ENCODE data around the gene ATP8A2. TPM values are rescaled to one million over a fixed set of nuclear protein-coding genes. Genes with fewer than 3 reads are reported as not detected.
"Not testable (repeated sequence)": the region's sequence is repeated elsewhere in the genome, so short reads cannot be mapped to it uniquely, and the experiment has no call there.

Gene ATP8A2
- total RNA-seq, 2 donors from 2014 or later, result 0.10 to 0.64 TPM

- DNase-seq, result no peak
- no peaks in the 10 kb centered on the region for H3K9me3 ChIP-seq
- H3K36me3 ChIP-seq, result no peaks in the 10 kb centered on the region
- H3K27me3 ChIP-seq, result no peaks in the 10 kb centered on the region
- no peak for TF ChIP-seq CTCF (IDR thresholded peaks at IDR 0.05)
- no peaks in the 10 kb centered on the region for H3K4me1 ChIP-seq
- H3K27ac ChIP-seq, result no peak overlapping the region
- intact Hi-C loops (cut with DNase I), result no loop called here
- no peak overlapping the region for H3K4me3 ChIP-seq
- no peak overlapping the region for H3K9ac ChIP-seq (ENCODE audit: low read depth in 2 of 2, low read length in 2 of 2)
Observed at GRCh38 chr13:25946321-25946720, 574.5 kb downstream of the ATP8A2 start.

- no peak overlapping the region for H3K27ac ChIP-seq
- no peaks in the 10 kb centered on the region for H3K27me3 ChIP-seq
- H3K4me1 ChIP-seq, result no peaks in the 10 kb centered on the region
- H3K9ac ChIP-seq (ENCODE audit: low read depth in 2 of 2, low read length in 2 of 2), result no peak overlapping the region
- H3K9me3 ChIP-seq, result no peaks in the 10 kb centered on the region
- no peak overlapping the region for H3K4me3 ChIP-seq
- DNase-seq, result no peak
- H3K36me3 ChIP-seq, result no peaks in the 10 kb centered on the region
- intact Hi-C loops (cut with DNase I), result no loop called here
- no peak for TF ChIP-seq CTCF (IDR thresholded peaks at IDR 0.05)
Observed at GRCh38 chr13:25948910-25949309, 577.1 kb downstream of the ATP8A2 start.

- H3K27me3 ChIP-seq, result no peaks in the 10 kb centered on the region
- intact Hi-C loops (cut with DNase I), result no loop called here
- no peak for TF ChIP-seq CTCF (IDR thresholded peaks at IDR 0.05)
Observed at GRCh38 chr13:25951831-25952230, 580.1 kb downstream of the ATP8A2 start.

GRCh38 chr13:25954080-25954479, 582.3 kb downstream of the ATP8A2 start:
- H3K4me1 ChIP-seq; H3K4me3 ChIP-seq; intact Hi-C loops (cut with DNase I); H3K9me3 ChIP-seq; H3K27ac ChIP-seq; H3K9ac ChIP-seq (ENCODE audit: low read depth in 2 of 2, low read length in 2 of 2); H3K36me3 ChIP-seq; H3K27me3 ChIP-seq; DNase-seq: not testable (repeated sequence)

More at GRCh38 chr13:25951831-25952230, 580.1 kb downstream of the ATP8A2 start:
- H3K9ac ChIP-seq (ENCODE audit: low read depth in 2 of 2, low read length in 2 of 2), result no peak overlapping the region
- no peak for DNase-seq
- no peaks in the 10 kb centered on the region for H3K9me3 ChIP-seq
- H3K27ac ChIP-seq, result no peak overlapping the region
- no peaks in the 10 kb centered on the region for H3K36me3 ChIP-seq
- no peaks in the 10 kb centered on the region for H3K4me1 ChIP-seq
- no peak overlapping the region for H3K4me3 ChIP-seq

- H3K4me3 ChIP-seq; H3K4me1 ChIP-seq; intact Hi-C loops (cut with DNase I); H3K36me3 ChIP-seq; H3K9ac ChIP-seq (ENCODE audit: low read depth in 2 of 2, low read length in 2 of 2); H3K27me3 ChIP-seq; H3K9me3 ChIP-seq; DNase-seq; H3K27ac ChIP-seq: not testable (repeated sequence)
Observed at GRCh38 chr13:25954943-25955342, 583.2 kb downstream of the ATP8A2 start.

- DNase-seq, result no peak
- H3K4me3 ChIP-seq, result no peak overlapping the region
- H3K27ac ChIP-seq, result no peak overlapping the region
- no peaks in the 10 kb centered on the region for H3K4me1 ChIP-seq
- H3K27me3 ChIP-seq, result no peaks in the 10 kb centered on the region
- H3K36me3 ChIP-seq, result no peaks in the 10 kb centered on the region
- no peaks in the 10 kb centered on the region for H3K9me3 ChIP-seq
- no peak for TF ChIP-seq CTCF (IDR thresholded peaks at IDR 0.05)
- no peak overlapping the region for H3K9ac ChIP-seq (ENCODE audit: low read depth in 2 of 2, low read length in 2 of 2)
- intact Hi-C loops (cut with DNase I), result no loop called here
Observed at GRCh38 chr13:25958986-25959385, 587.2 kb downstream of the ATP8A2 start.

- intact Hi-C loops (cut with DNase I), result no loop called here
- no peaks in the 10 kb centered on the region for H3K4me1 ChIP-seq
- no peaks in the 10 kb centered on the region for H3K9me3 ChIP-seq
- no peaks in the 10 kb centered on the region for H3K27me3 ChIP-seq
- no peak overlapping the region for H3K4me3 ChIP-seq
- no peak for TF ChIP-seq CTCF (IDR thresholded peaks at IDR 0.05)
- no peak for DNase-seq
- no peak overlapping the region for H3K27ac ChIP-seq
- no peaks in the 10 kb centered on the region for H3K36me3 ChIP-seq
- no peak overlapping the region for H3K9ac ChIP-seq (ENCODE audit: low read depth in 2 of 2, low read length in 2 of 2)
Observed at GRCh38 chr13:25961294-25961693, 589.5 kb downstream of the ATP8A2 start.
